Astrocyte (in vitro differentiated cells and primary cell): ENCODE results near the gene COL23A1. TPM values are rescaled to one million over a fixed set of nuclear protein-coding genes. Genes with fewer than 3 reads are reported as not detected.

ENCODE experiments used
- DNase-seq: peaks from one replicate; pipeline ENCODE4 v3.0.0-alpha.2; 2010; ENCODE audit warnings: low read depth
- FAIRE-seq: peaks from 2 replicates; lab custom pipeline; 2011; peaks lifted over from hg19 to GRCh38; lab: Jason Lieb, UNC
- H2AFZ ChIP-seq: 2 replicates; pipeline ENCODE4 v1.6.0; 2012; ENCODE audit warnings: low read depth, low read length, inconsistent platforms
- H3K27ac ChIP-seq: 2 replicates; pipeline ENCODE4 v1.5.1; 2011; ENCODE audit warnings: low read depth, low read length, inconsistent platforms
- H3K27me3 ChIP-seq: 2 replicates; pipeline ENCODE4 v1.6.0; 2011; ENCODE audit warnings: low read length, inconsistent platforms; ENCODE audit not compliant: insufficient read depth
- H3K36me3 ChIP-seq: 2 replicates; pipeline ENCODE4 v1.5.1; 2011; ENCODE audit warnings: low read length, inconsistent platforms; ENCODE audit not compliant: insufficient read depth
- H3K4me1 ChIP-seq: 2 replicates; pipeline ENCODE4 v1.5.1; 2011; ENCODE audit warnings: low read length, inconsistent platforms; ENCODE audit not compliant: insufficient read depth
- H3K4me2 ChIP-seq: 2 replicates; pipeline ENCODE4 v1.6.0; 2012; ENCODE audit warnings: low read length, inconsistent platforms
- H3K4me3 ChIP-seq: 2 replicates; pipeline ENCODE4 v1.5.1; 2011; ENCODE audit warnings: low read depth, mild to moderate bottlenecking, low read length, inconsistent platforms; ENCODE audit not compliant: insufficient read depth
- H3K79me2 ChIP-seq: 2 replicates; pipeline ENCODE4 v1.6.0; 2012; ENCODE audit warnings: mild to moderate bottlenecking, low read length, inconsistent platforms; ENCODE audit not compliant: insufficient read depth
- H3K9ac ChIP-seq: 2 replicates; pipeline ENCODE4 v1.6.0; 2012; ENCODE audit warnings: mild to moderate bottlenecking, low read length, inconsistent platforms
- H3K9me3 ChIP-seq: 2 replicates; pipeline ENCODE4 v1.5.1; 2012; ENCODE audit warnings: low read depth, mild to moderate bottlenecking, low read length, inconsistent platforms; ENCODE audit not compliant: insufficient read depth
- H4K20me1 ChIP-seq: 2 replicates; pipeline ENCODE4 v1.6.0; 2012; ENCODE audit warnings: low read length, inconsistent platforms; ENCODE audit not compliant: insufficient read depth
- H3K27ac Mint-ChIP-seq: one replicate; pipeline ENCODE4 v1.8.0; 2021; ENCODE audit warnings: mild to moderate bottlenecking, mixed read lengths; ENCODE audit not compliant: unreplicated experiment
- H3K27me3 Mint-ChIP-seq: one replicate; pipeline ENCODE4 v1.8.0; 2021; ENCODE audit warnings: low read depth, mixed read lengths; ENCODE audit not compliant: unreplicated experiment
- H3K36me3 Mint-ChIP-seq: one replicate; pipeline ENCODE4 v1.8.0; 2021; ENCODE audit warnings: low read depth, mixed read lengths; ENCODE audit not compliant: unreplicated experiment
- H3K4me1 Mint-ChIP-seq: one replicate; pipeline ENCODE4 v1.8.0; 2021; ENCODE audit warnings: low read depth, mixed read lengths; ENCODE audit not compliant: unreplicated experiment
- H3K4me3 Mint-ChIP-seq: one replicate; pipeline ENCODE4 v1.8.0; 2021; ENCODE audit warnings: mild to moderate bottlenecking, moderate library complexity, mixed read lengths; ENCODE audit not compliant: unreplicated experiment
- H3K9me3 Mint-ChIP-seq: one replicate; pipeline ENCODE4 v1.8.0; 2021; ENCODE audit warnings: mild to moderate bottlenecking, mixed read lengths; ENCODE audit not compliant: unreplicated experiment
- CTCF ChIP-seq: IDR thresholded peaks from 2 replicates; pipeline ENCODE4 v1.5.1; 2011; ENCODE audit warnings: low read depth, mild to moderate bottlenecking, inconsistent platforms, low read length, moderate library complexity; ENCODE audit not compliant: insufficient read depth
- EZH2 ChIP-seq: IDR thresholded peaks from 2 replicates; pipeline ENCODE4 v1.6.1; 2012; ENCODE audit warnings: mild to moderate bottlenecking, low read length, inconsistent platforms; ENCODE audit not compliant: insufficient read depth
- total RNA-seq: library from RNA; stranded (reverse); gene quantifications from 2 replicates; pipeline ENCODE4 v1.2.1, GENCODE V29; 2021

The COL23A1 gene
- total RNA-seq, 1 donor from 2014 or later = 0.16 TPM

GRCh38 chr5:178274781-178275537 is 315.2 kb downstream of the COL23A1 start:
- H3K27ac Mint-ChIP-seq = no peak overlapping the region
- Histone ChIP-seq H3K9ac (no peak overlapping the region), H3K9me3 (peaks cover 7% of the 10 kb centered on the region), H4K20me1 (no peaks in the 10 kb centered on the region), H3K4me2 (no peak overlapping the region), H3K27me3 (no peaks in the 10 kb centered on the region), H3K4me3 (no peak overlapping the region), H3K27ac (no peak overlapping the region), H3K4me1 (no peaks in the 10 kb centered on the region), H3K79me2 (no peaks in the 10 kb centered on the region), H3K36me3 (no peaks in the 10 kb centered on the region), H2AFZ (no peak overlapping the region)
- FAIRE-seq = no peak
- H3K36me3 Mint-ChIP-seq = peaks cover 7% of the 10 kb centered on the region
- no peak overlapping the region for H3K4me3 Mint-ChIP-seq
- H3K4me1 Mint-ChIP-seq = no peaks in the 10 kb centered on the region
- TF ChIP-seq CTCF (no peak), EZH2 (no peak)
- DNase-seq = no peak
- peaks cover 4% of the 10 kb centered on the region for H3K9me3 Mint-ChIP-seq
- H3K27me3 Mint-ChIP-seq = peaks cover 56% of the 10 kb centered on the region

GRCh38 chr5:178273665-178274541 is 316.3 kb downstream of the COL23A1 start:
- Histone ChIP-seq H3K4me1 (no peaks in the 10 kb centered on the region), H3K9ac (no peak overlapping the region), H3K4me3 (no peak overlapping the region), H4K20me1 (no peaks in the 10 kb centered on the region), H3K27ac (no peak overlapping the region), H3K4me2 (no peak overlapping the region), H2AFZ (no peak overlapping the region), H3K27me3 (no peaks in the 10 kb centered on the region), H3K79me2 (no peaks in the 10 kb centered on the region), H3K9me3 (peaks cover 7% of the 10 kb centered on the region), H3K36me3 (no peaks in the 10 kb centered on the region)
- Mint-ChIP-seq H3K27ac (no peak overlapping the region), H3K4me3 (no peak overlapping the region), H3K27me3 (peaks cover 49% of the 10 kb centered on the region), H3K4me1 (no peaks in the 10 kb centered on the region), H3K36me3 (peaks cover 6% of the 10 kb centered on the region), H3K9me3 (peaks cover 7% of the 10 kb centered on the region)
- TF ChIP-seq EZH2 = no peak
- TF ChIP-seq CTCF = no peak
- no peak for DNase-seq
- no peak for FAIRE-seq

GRCh38 chr5:178273041-178273440 is 317.2 kb downstream of the COL23A1 start:
- Mint-ChIP-seq H3K4me3 (no peak overlapping the region), H3K9me3 (peaks cover 7% of the 10 kb centered on the region), H3K36me3 (peaks cover 6% of the 10 kb centered on the region), H3K27me3 (peaks cover 44% of the 10 kb centered on the region), H3K27ac (no peak overlapping the region), H3K4me1 (no peaks in the 10 kb centered on the region)
- Histone ChIP-seq H2AFZ (no peak overlapping the region), H3K9me3 (peaks cover 7% of the 10 kb centered on the region), H3K36me3 (no peaks in the 10 kb centered on the region), H3K79me2 (no peaks in the 10 kb centered on the region), H3K4me3 (no peak overlapping the region), H3K4me1 (no peaks in the 10 kb centered on the region), H3K27me3 (no peaks in the 10 kb centered on the region), H3K9ac (no peak overlapping the region), H3K27ac (no peak overlapping the region), H4K20me1 (no peaks in the 10 kb centered on the region), H3K4me2 (no peak overlapping the region)
- FAIRE-seq (no peak), DNase-seq (no peak)
- no peak for TF ChIP-seq CTCF
